Measurements from ENCODE around the gene KRTAP9-3.

The KRTAP9-3 gene

DNA sequence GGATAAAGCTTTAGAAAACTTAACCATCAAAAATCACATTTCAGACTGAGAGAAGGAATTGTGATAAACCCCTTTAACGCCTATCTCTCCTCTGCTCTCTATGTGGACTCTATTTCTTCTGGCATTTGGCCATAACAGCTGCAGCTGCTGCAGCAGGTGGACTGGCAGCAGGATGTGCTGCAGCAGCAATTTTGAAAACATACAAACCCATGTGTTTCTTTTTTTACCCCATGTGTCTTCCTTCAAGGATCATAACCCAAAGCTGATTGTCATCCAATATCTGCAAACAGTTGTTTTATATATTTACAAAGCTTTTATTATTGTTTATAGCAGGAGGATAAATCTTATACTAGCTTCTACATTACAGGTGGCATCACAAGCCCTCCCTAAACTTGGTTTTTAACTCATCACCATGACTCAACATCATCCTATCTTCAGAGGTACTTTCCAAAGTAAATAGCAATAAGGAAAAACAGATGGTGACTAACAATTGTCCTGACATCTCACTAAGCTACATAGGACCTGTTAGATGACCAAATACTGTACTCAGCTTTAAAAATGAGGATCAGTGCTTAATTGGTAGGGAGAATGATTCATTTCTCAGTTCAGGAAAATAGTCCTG lies 20.3 kb upstream of the KRTAP9-3 start:
- ATAC-seq (ENCODE audit: insufficient read depth, low read depth) (no peak), DNase-seq (no peak)
- H3K36me3 ChIP-seq (ENCODE audit: insufficient read depth, low read length): no peaks in the 10 kb centered on the region
- no peak overlapping the region for H3K27ac ChIP-seq (ENCODE audit: low read length)
- no peaks in the 10 kb centered on the region for H3K9me3 ChIP-seq (ENCODE audit: insufficient read depth, low read length, severe bottlenecking)
- H3K4me3 ChIP-seq (ENCODE audit: low read depth in 1 of 2, low read length in 2 of 2): no peak overlapping the region
- no peaks in the 10 kb centered on the region for H3K79me2 ChIP-seq (ENCODE audit: insufficient read depth, low read length)
- H4K20me1 ChIP-seq (ENCODE audit: insufficient read depth, low read length): no peaks in the 10 kb centered on the region
- TF ChIP-seq EZH2 (IDR thresholded peaks at IDR 0.05; ENCODE audit: borderline replicate concordance, low read depth, low read length, severe bottlenecking): no peak
- TF ChIP-seq, protein P1, sequence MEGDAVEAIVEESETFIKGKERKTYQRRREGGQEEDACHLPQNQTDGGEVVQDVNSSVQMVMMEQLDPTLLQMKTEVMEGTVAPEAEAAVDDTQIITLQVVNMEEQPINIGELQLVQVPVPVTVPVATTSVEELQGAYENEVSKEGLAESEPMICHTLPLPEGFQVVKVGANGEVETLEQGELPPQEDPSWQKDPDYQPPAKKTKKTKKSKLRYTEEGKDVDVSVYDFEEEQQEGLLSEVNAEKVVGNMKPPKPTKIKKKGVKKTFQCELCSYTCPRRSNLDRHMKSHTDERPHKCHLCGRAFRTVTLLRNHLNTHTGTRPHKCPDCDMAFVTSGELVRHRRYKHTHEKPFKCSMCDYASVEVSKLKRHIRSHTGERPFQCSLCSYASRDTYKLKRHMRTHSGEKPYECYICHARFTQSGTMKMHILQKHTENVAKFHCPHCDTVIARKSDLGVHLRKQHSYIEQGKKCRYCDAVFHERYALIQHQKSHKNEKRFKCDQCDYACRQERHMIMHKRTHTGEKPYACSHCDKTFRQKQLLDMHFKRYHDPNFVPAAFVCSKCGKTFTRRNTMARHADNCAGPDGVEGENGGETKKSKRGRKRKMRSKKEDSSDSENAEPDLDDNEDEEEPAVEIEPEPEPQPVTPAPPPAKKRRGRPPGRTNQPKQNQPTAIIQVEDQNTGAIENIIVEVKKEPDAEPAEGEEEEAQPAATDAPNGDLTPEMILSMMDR (IDR thresholded peaks at IDR 0.05; ENCODE audit: borderline replicate concordance, extremely low read depth, low read length, poor library complexity, severe bottlenecking): no peak
- peaks cover 8% of the 10 kb centered on the region for H3K27me3 ChIP-seq (ENCODE audit: insufficient read depth, low read length, poor library complexity)
- H2AFZ ChIP-seq (ENCODE audit: low read depth, low read length): no peak overlapping the region
- no peaks in the 10 kb centered on the region for H3K4me1 ChIP-seq (ENCODE audit: insufficient read depth, low read length)
- no peak overlapping the region for H3K4me2 ChIP-seq (ENCODE audit: insufficient read depth, low read length)
- H3K9ac ChIP-seq (ENCODE audit: low read depth, low read length): no peak overlapping the region

DNA sequence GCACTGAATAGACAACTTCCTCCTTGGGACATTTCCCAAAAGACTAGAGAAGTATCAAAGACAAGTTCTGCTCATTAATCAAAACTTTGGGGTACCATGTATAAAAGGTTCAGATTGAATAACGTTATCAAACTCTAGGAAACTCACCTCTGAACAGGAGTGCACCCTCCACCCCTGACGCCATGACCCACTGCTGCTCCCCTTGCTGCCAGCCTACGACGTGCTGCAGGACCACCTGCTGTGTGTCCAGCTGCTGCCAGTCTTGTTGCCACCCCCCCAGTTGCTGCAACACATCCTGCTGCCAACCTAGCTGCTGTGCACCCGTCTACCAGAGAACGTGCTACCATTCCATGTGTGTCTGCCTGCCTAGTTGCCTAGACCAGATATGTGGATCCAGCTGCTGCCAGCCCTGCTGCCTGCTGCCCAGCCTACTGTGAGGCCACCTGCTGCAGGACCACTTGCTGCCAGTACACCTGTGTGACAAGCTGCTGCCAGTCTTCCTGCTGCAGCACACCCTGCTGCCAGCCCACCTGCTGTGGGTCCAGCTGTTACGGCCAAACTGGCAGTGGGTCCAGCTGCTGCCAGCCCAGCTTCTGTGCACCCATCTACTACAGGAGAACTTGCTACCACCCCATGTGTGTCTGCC lies 19.6 kb upstream of the KRTAP9-3 start:
- no peak overlapping the region for H3K4me3 ChIP-seq (ENCODE audit: low read depth in 1 of 2, low read length in 2 of 2)
- H3K27ac ChIP-seq (ENCODE audit: low read length): no peak overlapping the region
- peaks cover 8% of the 10 kb centered on the region for H3K27me3 ChIP-seq (ENCODE audit: insufficient read depth, low read length, poor library complexity)
- ATAC-seq (ENCODE audit: insufficient read depth, low read depth) (no peak), DNase-seq (no peak)
- no peak overlapping the region for H2AFZ ChIP-seq (ENCODE audit: low read depth, low read length)
- H3K9ac ChIP-seq (ENCODE audit: low read depth, low read length): no peak overlapping the region
- H4K20me1 ChIP-seq (ENCODE audit: insufficient read depth, low read length): no peaks in the 10 kb centered on the region
- H3K9me3 ChIP-seq (ENCODE audit: insufficient read depth, low read length, severe bottlenecking): no peaks in the 10 kb centered on the region
- H3K4me2 ChIP-seq (ENCODE audit: insufficient read depth, low read length): no peak overlapping the region
- no peaks in the 10 kb centered on the region for H3K79me2 ChIP-seq (ENCODE audit: insufficient read depth, low read length)
- TF ChIP-seq, protein P1 (IDR thresholded peaks at IDR 0.05; ENCODE audit: borderline replicate concordance, extremely low read depth, low read length, poor library complexity, severe bottlenecking): no peak
- no peaks in the 10 kb centered on the region for H3K36me3 ChIP-seq (ENCODE audit: insufficient read depth, low read length)
- H3K4me1 ChIP-seq (ENCODE audit: insufficient read depth, low read length): no peaks in the 10 kb centered on the region

DNA sequence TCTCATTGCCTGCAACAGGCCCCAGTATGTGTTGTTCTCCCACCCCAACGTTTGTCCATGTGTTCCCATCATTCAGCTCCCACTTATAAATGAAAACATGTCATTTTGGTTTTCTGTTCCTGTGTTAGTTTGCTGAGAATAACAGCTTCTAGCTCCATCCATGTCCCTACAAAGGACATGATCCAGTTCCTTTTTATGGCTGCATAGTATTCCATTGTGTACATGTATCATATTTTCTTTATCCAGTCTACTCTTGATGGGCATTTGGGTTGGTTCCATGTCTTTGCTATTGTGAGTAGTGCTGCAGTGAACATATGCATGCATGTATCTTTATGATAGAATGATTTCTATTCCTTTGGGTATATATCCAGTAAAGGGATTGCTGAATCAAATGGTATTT lies 16.6 kb upstream of the KRTAP9-3 start:
- DNase-seq (no peak), ATAC-seq (ENCODE audit: insufficient read depth, low read depth) (no peak)
- Histone ChIP-seq H3K36me3 (ENCODE audit: insufficient read depth, low read length) (no peaks in the 10 kb centered on the region), H3K9me3 (ENCODE audit: insufficient read depth, low read length, severe bottlenecking) (no peaks in the 10 kb centered on the region), H3K4me2 (ENCODE audit: insufficient read depth, low read length) (no peak overlapping the region), H2AFZ (ENCODE audit: low read depth, low read length) (no peak overlapping the region), H3K79me2 (ENCODE audit: insufficient read depth, low read length) (no peaks in the 10 kb centered on the region), H4K20me1 (ENCODE audit: insufficient read depth, low read length) (no peaks in the 10 kb centered on the region), H3K4me1 (ENCODE audit: insufficient read depth, low read length) (no peaks in the 10 kb centered on the region), H3K27me3 (ENCODE audit: insufficient read depth, low read length, poor library complexity) (peaks cover 2% of the 10 kb centered on the region), H3K9ac (ENCODE audit: low read depth, low read length) (no peak overlapping the region), H3K4me3 (ENCODE audit: low read depth in 1 of 2, low read length in 2 of 2) (no peak overlapping the region), H3K27ac (ENCODE audit: low read length) (no peak overlapping the region)
- TF ChIP-seq, protein P1 (IDR thresholded peaks at IDR 0.05; ENCODE audit: borderline replicate concordance, extremely low read depth, low read length, poor library complexity, severe bottlenecking): no peak
- no peak for TF ChIP-seq EZH2 (IDR thresholded peaks at IDR 0.05; ENCODE audit: borderline replicate concordance, low read depth, low read length, severe bottlenecking)
